SU-DHL-6 (cell line): ENCODE results near the gene PLXNA2.

Experiments
- CTCF ChIP-seq: fragments of 200-600 bp; sonication (generic); IDR thresholded peaks from one replicate; pipeline ENCODE4 v1.5.1; 2017; ENCODE audit warnings: antibody characterized with exemption, mild to moderate bottlenecking, low read length, moderate library complexity; ENCODE audit not compliant: insufficient read depth, poor library complexity, severe bottlenecking
- EZH2phosphoT487 ChIP-seq: fragments of 200-600 bp; sonication (generic), shearing (Covaris generic); conservative IDR thresholded peaks from 2 replicates; pipeline ENCODE4 v1.6.1; 2018; ENCODE audit warnings: mild to moderate bottlenecking, antibody characterized with exemption, low read length, moderate library complexity, mixed read lengths

- TF ChIP-seq CTCF (no peak), EZH2phosphoT487 (no peak)
These were observed 219.8 kb downstream of the PLXNA2 start for GRCh38 chr1:208024406-208024805.
